Fibroblast of lung (primary cell): ENCODE results near the gene MRPL21. TPM values are rescaled to one million over a fixed set of nuclear protein-coding genes. Genes with fewer than 3 reads are reported as not detected.

Source experiments
- DNase-seq, 2 donors: peaks; one replicate each; pipeline versions ENCODE4 v3.0.0 to v3.0.0-alpha.2; 2010; ENCODE audit warnings: low read depth in 2 of 2
- H2AFZ ChIP-seq: 2 replicates; pipeline ENCODE4 v1.5.1; 2012; ENCODE audit warnings: low read length, control low read depth, inconsistent platforms
- H3K27ac ChIP-seq: 2 replicates; pipeline ENCODE4 v1.5.1; 2011; ENCODE audit warnings: low read length, control low read depth; ENCODE audit not compliant: insufficient read depth
- H3K27me3 ChIP-seq: 2 replicates; pipeline ENCODE4 v1.5.1; 2011; ENCODE audit warnings: mild to moderate bottlenecking, low read length; ENCODE audit not compliant: control insufficient read depth, insufficient read depth
- H3K36me3 ChIP-seq: 2 replicates; pipeline ENCODE4 v1.5.1; 2011; ENCODE audit warnings: low read length; ENCODE audit not compliant: control insufficient read depth, insufficient read depth
- H3K4me1 ChIP-seq: 2 replicates; pipeline ENCODE4 v1.5.1; 2011; ENCODE audit warnings: low read length; ENCODE audit not compliant: control insufficient read depth, insufficient read depth; ENCODE audit errors: extremely low read depth
- H3K4me2 ChIP-seq: 2 replicates; pipeline ENCODE4 v1.5.1; 2011; ENCODE audit warnings: low read length, control low read depth; ENCODE audit not compliant: insufficient read depth; ENCODE audit errors: extremely low read depth
- H3K4me3 ChIP-seq, 4 experiments: fragments of 200-600 bp in 1 of 4; sonication (generic) in 1 of 4; replicated peaks in 1 of 4; 2 replicates each; pipeline ENCODE4 v1.5.1; 2011 to 2016; ENCODE audit warnings: low read length in 4 of 4, low read depth in 3 of 4, mild to moderate bottlenecking in 3 of 4, control low read depth in 2 of 4, inconsistent platforms in 1 of 4, mixed read lengths in 1 of 4; ENCODE audit not compliant: insufficient read depth in 1 of 4; ENCODE audit errors: control extremely low read depth in 1 of 4
- H3K79me2 ChIP-seq: 2 replicates; pipeline ENCODE4 v1.5.1; 2012; ENCODE audit warnings: mild to moderate bottlenecking, low read length, inconsistent platforms; ENCODE audit not compliant: control insufficient read depth, insufficient read depth
- H3K9ac ChIP-seq: 2 replicates; pipeline ENCODE4 v1.5.1; 2011; ENCODE audit warnings: mild to moderate bottlenecking, low read length, control low read depth; ENCODE audit not compliant: insufficient read depth
- H3K9me3 ChIP-seq: 2 replicates; pipeline ENCODE4 v1.5.1; 2012; ENCODE audit warnings: low read depth, low read length; ENCODE audit not compliant: control insufficient read depth, insufficient read depth
- H4K20me1 ChIP-seq: 2 replicates; pipeline ENCODE4 v1.5.1; 2011; ENCODE audit warnings: low read length; ENCODE audit not compliant: control insufficient read depth, insufficient read depth; ENCODE audit errors: extremely low read depth
- CTCF ChIP-seq, 2 donors: IDR thresholded peaks in 1 of 2; conservative IDR thresholded peaks in 1 of 2; 1 replicate in 1 of 2; 2 replicates in 1 of 2; pipeline ENCODE4 v1.5.1; 2011 to 2012; ENCODE audit warnings: low read length in 2 of 2, control low read depth in 1 of 2, inconsistent platforms in 1 of 2, low read depth in 1 of 2, mild to moderate bottlenecking in 1 of 2
- EZH2 ChIP-seq: IDR thresholded peaks from 2 replicates; pipeline ENCODE4 v1.5.1; 2012; ENCODE audit warnings: low read length, control low read depth, mild to moderate bottlenecking; ENCODE audit errors: missing control alignments
- polyA plus RNA-seq, 2 donors: library from polyadenylated mRNA; depleted of rRNA in 1 of 2; stranded (reverse) in 1 of 2; unstranded in 1 of 2; fragments of >200 nt; gene quantifications; 2 replicates each; pipeline ENCODE4 v1.2.1, GENCODE V29; 2011 to 2012; ENCODE audit warnings: missing spikeins in 1 of 2
- total RNA-seq: library from RNA; depleted of rRNA; stranded (reverse); fragments of >200 nt; gene quantifications from 2 replicates; pipeline ENCODE4 v1.2.1, GENCODE V29; 2014

MRPL21 gene
- total and polyA plus RNA-seq, 2 donors (not counting 1 experiment from before 2014, with no cell fraction given), result 31.6 to 59.9 TPM

- Histone ChIP-seq H3K9me3 (no peaks in the 10 kb centered on the region), H3K4me1 (peaks cover 13% of the 10 kb centered on the region), H3K4me2 (peak overlapping the region; percentile 52), H3K27ac (no peak overlapping the region), H2AFZ (no peak overlapping the region), H3K27me3 (no peaks in the 10 kb centered on the region), H3K79me2 (peaks cover 19% of the 10 kb centered on the region), H4K20me1 (no peaks in the 10 kb centered on the region), H3K9ac (no peak overlapping the region), H3K4me3 (peak overlapping the region; percentile 9 to 62 (median 42)), H3K36me3 (no peaks in the 10 kb centered on the region)
- DNase-seq, result no peak
- TF ChIP-seq CTCF (conservative IDR thresholded peaks at IDR 0.05 in 1 of 2, IDR thresholded peaks at IDR 0.05 in 1 of 2; ENCODE audit: low read depth in 1 of 2, low read length in 2 of 2), result no peak
- TF ChIP-seq EZH2, result no peak
Observed at GRCh38 chr11:68842427-68843051, 61.1 kb downstream of the MRPL21 start.

- no peaks in the 10 kb centered on the region for H4K20me1 ChIP-seq
- H3K79me2 ChIP-seq, result peaks cover 26% of the 10 kb centered on the region
- peak within 1 kb of the TSS; percentile 84 for H3K9ac ChIP-seq
- H2AFZ ChIP-seq, result peak within 1 kb of the TSS; percentile 78
- peak within 1 kb of the TSS; percentile 76 to 94 (median 80) for H3K4me3 ChIP-seq
- H3K27me3 ChIP-seq, result no peaks in the 10 kb centered on the region
- H3K4me1 ChIP-seq, result peaks cover 13% of the 10 kb centered on the region
- H3K27ac ChIP-seq, result peak within 1 kb of the TSS; percentile 87
- DNase-seq, result peak; percentile 68 to 71
- peaks cover 1% of the 10 kb centered on the region for H3K36me3 ChIP-seq
- TF ChIP-seq CTCF (conservative IDR thresholded peaks at IDR 0.05 in 1 of 2, IDR thresholded peaks at IDR 0.05 in 1 of 2; ENCODE audit: low read depth in 1 of 2, low read length in 2 of 2), result no peak
- no peak for TF ChIP-seq EZH2
- H3K9me3 ChIP-seq, result no peaks in the 10 kb centered on the region
- H3K4me2 ChIP-seq, result peak within 1 kb of the TSS; percentile 65
Observed at GRCh38 chr11:68841718-68842426, 61.8 kb downstream of the MRPL21 start, which contains the start of gene CPT1A. Gene CPT1A, minus strand, starts transcription at chr11:68841916. Its CDS starts 26,442 bp downstream, at chr11:68815474.

Other genes with a start within 250 kb of the MRPL21 start
- gene GAL, start 219.3 kb downstream of the MRPL21 start, total RNA-seq, result 1.5 and 5.4 TPM in 2 replicates
- gene GAL, start 219.3 kb downstream of the MRPL21 start, polyA plus RNA-seq, result 1.6 and 6.3 TPM in 2 replicates
- 0.26 and 2.0 TPM in 2 replicates for gene TESMIN, start 152.3 kb downstream of the MRPL21 start, total RNA-seq
- 0.51 and 0.70 TPM in 2 replicates for gene TESMIN, start 152.3 kb downstream of the MRPL21 start, polyA plus RNA-seq
- 33.6 and 45.2 TPM in 2 replicates for gene CPT1A, start 61.9 kb downstream of the MRPL21 start, total RNA-seq
- gene CPT1A, start 61.9 kb downstream of the MRPL21 start, polyA plus RNA-seq, result 29.5 and 37.2 TPM in 2 replicates
- gene IGHMBP2, start 59 bp upstream of the MRPL21 start, total RNA-seq, result 7.7 and 8.6 TPM in 2 replicates
- gene IGHMBP2, start 59 bp upstream of the MRPL21 start, polyA plus RNA-seq, result 5.2 and 6.9 TPM in 2 replicates
- not detected in 2 replicates for gene MRGPRD, start 77.2 kb upstream of the MRPL21 start, total RNA-seq
- gene MRGPRD, start 77.2 kb upstream of the MRPL21 start, polyA plus RNA-seq, result not detected in 2 replicates
- gene MRGPRF, start 109.4 kb upstream of the MRPL21 start, total RNA-seq, result 63.9 and 84.2 TPM in 2 replicates
- 47.5 and 88.1 TPM in 2 replicates for gene MRGPRF, start 109.4 kb upstream of the MRPL21 start, polyA plus RNA-seq
- gene TPCN2, start 145.1 kb upstream of the MRPL21 start, total RNA-seq, result 8.7 and 11.7 TPM in 2 replicates
- 7.7 and 9.7 TPM in 2 replicates for gene TPCN2, start 145.1 kb upstream of the MRPL21 start, polyA plus RNA-seq